Measurements from ENCODE around the gene EPB41L1. TPM values are rescaled to one million over a fixed set of nuclear protein-coding genes. Genes with fewer than 3 reads are reported as not detected.

EPB41L1 gene
- total and polyA plus RNA-seq, 2 experiments from 2014 or later = 24.1 to 48.7 TPM

- TF ChIP-seq STAT1 (IDR thresholded peaks at IDR 0.05; ENCODE audit: unreplicated experiment) (no peak), EZH2 (IDR thresholded peaks at IDR 0.05; ENCODE audit: low read depth, unreplicated experiment) (no peak), JUNB (IDR thresholded peaks at IDR 0.05; ENCODE audit: unreplicated experiment) (no peak), ZNF114 (CRISPR knock-in tag; IDR thresholded peaks at IDR 0.05) (no peak), EZH2phosphoT487 (IDR thresholded peaks at IDR 0.05; ENCODE audit: unreplicated experiment) (no peak)
These were observed 27.5 kb downstream of the EPB41L1 start (continued) for GRCh38 chr20:36181934-36182603.

- Mint-ChIP-seq H3K9me3 (no peaks in the 10 kb centered on the region), H3K4me1 (no peaks in the 10 kb centered on the region), H3K27me3 (ENCODE audit: insufficient read depth, low read depth, poor library complexity) (peaks cover 4% of the 10 kb centered on the region), H3K36me3 (ENCODE audit: low read depth) (no peaks in the 10 kb centered on the region), H3K4me3 (no peak overlapping the region), H3K27ac (no peak overlapping the region)
- Histone ChIP-seq H3F3A (replicated peaks; ENCODE audit: low read depth) (no peaks in the 10 kb centered on the region), H3K4me2 (no peak overlapping the region), H3K4me1 (ENCODE audit: insufficient read depth) (no peaks in the 10 kb centered on the region), H3K79me2 (replicated peaks; ENCODE audit: insufficient read depth) (no peaks in the 10 kb centered on the region), H3K4me3 (no peak overlapping the region), H3K27ac (ENCODE audit: low read depth) (no peak overlapping the region), H4K20me1 (replicated peaks; ENCODE audit: insufficient read depth) (no peaks in the 10 kb centered on the region; the same call in 1 of the 2 replicates), H3K27me3 (ENCODE audit: insufficient read depth) (no peaks in the 10 kb centered on the region), H3K9me2 (ENCODE audit: insufficient read depth) (no peaks in the 10 kb centered on the region), H3K36me3 (ENCODE audit: insufficient read depth) (no peaks in the 10 kb centered on the region), H2AFZ (no peak overlapping the region)
- ATAC-seq (no peak), DNase-seq (ENCODE audit: low spot score) (no peak)
- TF ChIP-seq POLR2AphosphoS5 (IDR thresholded peaks at IDR 0.05; ENCODE audit: low read depth) (no peak), ZNF114 (CRISPR knock-in tag; IDR thresholded peaks at IDR 0.05) (no peak), JUNB (IDR thresholded peaks at IDR 0.05; ENCODE audit: unreplicated experiment) (no peak), EZH2phosphoT487 (IDR thresholded peaks at IDR 0.05; ENCODE audit: unreplicated experiment) (no peak)
These were observed 28.1 kb downstream of the EPB41L1 start for GRCh38 chr20:36182604-36183154.

GRCh38 chr20:36183155-36183944 lies 28.8 kb downstream of the EPB41L1 start:
- H3K27me3 Mint-ChIP-seq (ENCODE audit: insufficient read depth, low read depth, poor library complexity) = peaks cover 7% of the 10 kb centered on the region
- no peaks in the 10 kb centered on the region for H3K36me3 Mint-ChIP-seq (ENCODE audit: low read depth)
- no peak for ATAC-seq
- no peaks in the 10 kb centered on the region for H3K4me1 Mint-ChIP-seq
- H3K27ac Mint-ChIP-seq = no peak overlapping the region
- Histone ChIP-seq H3K27ac (ENCODE audit: low read depth) (no peak overlapping the region), H3K36me3 (ENCODE audit: insufficient read depth) (no peaks in the 10 kb centered on the region), H3F3A (replicated peaks; ENCODE audit: low read depth) (no peaks in the 10 kb centered on the region), H2AFZ (no peak overlapping the region), H4K20me1 (replicated peaks; ENCODE audit: insufficient read depth) (no peaks in the 10 kb centered on the region; the same call in 1 of the 2 replicates), H3K4me3 (no peak overlapping the region), H3K9me2 (ENCODE audit: insufficient read depth) (no peaks in the 10 kb centered on the region), H3K79me2 (replicated peaks; ENCODE audit: insufficient read depth) (no peaks in the 10 kb centered on the region), H3K27me3 (ENCODE audit: insufficient read depth) (no peaks in the 10 kb centered on the region), H3K4me2 (no peak overlapping the region), H3K4me1 (ENCODE audit: insufficient read depth) (no peaks in the 10 kb centered on the region)
- H3K4me3 Mint-ChIP-seq = no peak overlapping the region
- DNase-seq (ENCODE audit: low spot score) = no peak
- no peaks in the 10 kb centered on the region for H3K9me3 Mint-ChIP-seq
- TF ChIP-seq ZNF462 (CRISPR knock-in tag; IDR thresholded peaks at IDR 0.05) (no peak), CREB1 (CRISPR knock-in tag; IDR thresholded peaks at IDR 0.05; ENCODE audit: low read depth) (no peak)
